Fibroblast of pulmonary artery (primary cell): ENCODE measurements around the gene SGSM2.

Source experiments
- DNase-seq: peaks from one replicate; pipeline ENCODE4 v3.0.0-alpha.2; 2010; ENCODE audit warnings: low read depth
- H3K4me3 ChIP-seq: replicated peaks from 2 replicates; pipeline ENCODE4 v1.5.1; 2011; ENCODE audit warnings: low read depth, mild to moderate bottlenecking, control low read depth, low read length, moderate library complexity
- TF ChIP-seq, protein P1 (sequence below): IDR thresholded peaks from 2 replicates; pipeline ENCODE4 v1.5.1; 2011; ENCODE audit warnings: mild to moderate bottlenecking, control low read depth, low read length, inconsistent platforms; ENCODE audit errors: missing control alignments

The SGSM2 gene

DNA sequence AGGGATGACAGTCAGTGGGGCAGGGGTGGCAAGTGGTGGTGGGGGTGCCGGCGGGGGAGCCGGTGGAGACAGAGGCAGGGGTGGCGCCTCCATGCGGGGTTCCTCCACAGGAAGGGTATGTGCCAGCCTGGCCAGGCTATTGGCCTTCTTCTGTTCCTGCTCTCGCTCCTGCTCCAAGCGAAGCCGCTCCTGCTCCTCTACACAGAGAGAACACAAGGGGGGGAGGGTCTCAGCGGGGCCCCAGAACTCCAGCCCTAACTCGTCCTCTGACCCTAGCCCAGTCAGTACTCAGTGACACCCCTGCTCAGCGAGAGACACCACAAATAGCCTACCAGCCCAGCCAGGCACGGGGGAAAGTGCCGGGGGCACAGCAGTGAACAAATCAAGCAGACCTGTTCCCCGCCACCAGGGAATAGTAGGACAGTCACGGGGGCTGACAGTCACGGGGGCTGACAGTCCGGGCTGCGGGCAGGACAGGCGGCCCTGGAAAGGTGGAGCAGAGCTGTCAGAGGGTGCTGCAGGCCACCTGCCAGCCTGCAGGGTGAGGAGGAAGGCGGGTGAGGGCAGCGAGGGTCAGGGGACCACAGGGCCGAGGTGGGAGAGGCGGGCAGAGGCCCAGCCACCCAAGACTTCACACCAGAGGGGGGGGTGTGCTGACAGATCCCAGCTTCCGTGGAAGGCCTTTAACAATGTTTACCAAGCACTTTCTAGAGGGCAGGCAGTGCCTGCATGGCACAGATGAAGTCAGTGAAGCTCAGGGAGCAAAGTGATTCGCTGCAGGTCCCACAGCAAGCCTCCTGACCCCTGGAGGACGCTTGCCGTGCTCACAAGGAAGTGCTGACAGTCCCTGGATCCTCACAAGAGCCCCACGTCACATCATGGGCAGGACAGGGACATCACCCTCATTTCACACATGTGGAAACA is 58.2 kb downstream of the SGSM2 start:
- DNase-seq: peak; percentile 36
- TF ChIP-seq, protein P1, sequence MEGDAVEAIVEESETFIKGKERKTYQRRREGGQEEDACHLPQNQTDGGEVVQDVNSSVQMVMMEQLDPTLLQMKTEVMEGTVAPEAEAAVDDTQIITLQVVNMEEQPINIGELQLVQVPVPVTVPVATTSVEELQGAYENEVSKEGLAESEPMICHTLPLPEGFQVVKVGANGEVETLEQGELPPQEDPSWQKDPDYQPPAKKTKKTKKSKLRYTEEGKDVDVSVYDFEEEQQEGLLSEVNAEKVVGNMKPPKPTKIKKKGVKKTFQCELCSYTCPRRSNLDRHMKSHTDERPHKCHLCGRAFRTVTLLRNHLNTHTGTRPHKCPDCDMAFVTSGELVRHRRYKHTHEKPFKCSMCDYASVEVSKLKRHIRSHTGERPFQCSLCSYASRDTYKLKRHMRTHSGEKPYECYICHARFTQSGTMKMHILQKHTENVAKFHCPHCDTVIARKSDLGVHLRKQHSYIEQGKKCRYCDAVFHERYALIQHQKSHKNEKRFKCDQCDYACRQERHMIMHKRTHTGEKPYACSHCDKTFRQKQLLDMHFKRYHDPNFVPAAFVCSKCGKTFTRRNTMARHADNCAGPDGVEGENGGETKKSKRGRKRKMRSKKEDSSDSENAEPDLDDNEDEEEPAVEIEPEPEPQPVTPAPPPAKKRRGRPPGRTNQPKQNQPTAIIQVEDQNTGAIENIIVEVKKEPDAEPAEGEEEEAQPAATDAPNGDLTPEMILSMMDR: no peak
- H3K4me3 ChIP-seq: peak overlapping the region; percentile 47

DNA sequence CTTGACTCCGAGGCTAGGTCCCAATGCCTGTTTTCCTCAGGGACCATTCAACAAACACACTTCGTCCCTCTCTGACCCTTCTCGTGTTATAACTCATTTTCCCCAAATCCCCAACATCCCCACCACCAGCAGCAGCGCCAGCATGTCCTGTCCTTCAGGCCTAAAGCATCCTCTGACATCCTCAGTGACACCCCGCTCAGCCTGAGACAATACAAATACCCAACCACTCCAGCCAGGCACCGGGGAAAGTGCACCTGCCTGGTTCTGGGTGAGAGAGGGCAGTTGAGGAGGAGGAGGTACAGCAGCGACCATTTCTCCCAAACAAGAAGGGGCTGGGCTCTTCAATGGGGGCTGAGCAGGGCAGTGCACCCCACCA is 58.9 kb downstream of the SGSM2 start:
- TF ChIP-seq, protein P1: no peak
- no peak for DNase-seq

DNA sequence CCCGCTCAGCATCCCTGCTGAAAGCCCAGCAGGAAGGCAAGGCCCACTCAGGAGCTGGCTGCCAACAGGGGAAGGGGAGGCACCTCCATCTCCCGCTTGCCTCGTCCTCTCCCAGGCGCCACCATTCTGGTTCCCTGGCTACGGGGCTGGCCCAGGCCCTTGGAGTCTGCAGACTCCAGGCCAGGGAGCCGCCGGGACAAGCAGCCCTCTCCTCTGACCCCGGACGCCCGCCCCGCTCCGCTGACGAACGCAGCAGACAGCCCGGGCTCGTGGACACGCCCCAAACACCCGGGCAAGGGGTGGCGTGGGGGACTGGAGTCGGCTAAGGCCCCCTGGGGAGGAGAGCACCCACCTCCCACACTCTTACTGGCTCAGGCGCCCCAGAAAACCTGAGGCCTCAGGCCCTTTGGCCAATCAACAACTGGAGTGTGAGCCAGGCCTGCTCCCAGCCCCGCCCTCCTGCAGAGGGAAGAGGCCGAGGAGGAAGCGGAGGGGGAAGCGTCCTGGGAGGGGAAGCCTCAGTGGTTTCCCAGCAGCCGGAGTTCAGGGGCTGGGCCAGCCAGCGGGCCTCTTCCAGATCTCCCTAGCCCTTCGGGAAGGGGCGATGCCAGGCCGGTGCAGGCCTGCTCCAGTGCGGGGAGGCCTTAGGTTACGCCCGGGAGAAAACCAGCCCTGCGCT is 59.4 kb downstream of the SGSM2 start:
- peak; percentile 99 for DNase-seq
- peak overlapping the region; percentile 47 for H3K4me3 ChIP-seq
- TF ChIP-seq, protein P1: no peak

More for the DNA sequence above, 58.9 kb downstream of the SGSM2 start:
- peak overlapping the region; percentile 47 for H3K4me3 ChIP-seq

DNA sequence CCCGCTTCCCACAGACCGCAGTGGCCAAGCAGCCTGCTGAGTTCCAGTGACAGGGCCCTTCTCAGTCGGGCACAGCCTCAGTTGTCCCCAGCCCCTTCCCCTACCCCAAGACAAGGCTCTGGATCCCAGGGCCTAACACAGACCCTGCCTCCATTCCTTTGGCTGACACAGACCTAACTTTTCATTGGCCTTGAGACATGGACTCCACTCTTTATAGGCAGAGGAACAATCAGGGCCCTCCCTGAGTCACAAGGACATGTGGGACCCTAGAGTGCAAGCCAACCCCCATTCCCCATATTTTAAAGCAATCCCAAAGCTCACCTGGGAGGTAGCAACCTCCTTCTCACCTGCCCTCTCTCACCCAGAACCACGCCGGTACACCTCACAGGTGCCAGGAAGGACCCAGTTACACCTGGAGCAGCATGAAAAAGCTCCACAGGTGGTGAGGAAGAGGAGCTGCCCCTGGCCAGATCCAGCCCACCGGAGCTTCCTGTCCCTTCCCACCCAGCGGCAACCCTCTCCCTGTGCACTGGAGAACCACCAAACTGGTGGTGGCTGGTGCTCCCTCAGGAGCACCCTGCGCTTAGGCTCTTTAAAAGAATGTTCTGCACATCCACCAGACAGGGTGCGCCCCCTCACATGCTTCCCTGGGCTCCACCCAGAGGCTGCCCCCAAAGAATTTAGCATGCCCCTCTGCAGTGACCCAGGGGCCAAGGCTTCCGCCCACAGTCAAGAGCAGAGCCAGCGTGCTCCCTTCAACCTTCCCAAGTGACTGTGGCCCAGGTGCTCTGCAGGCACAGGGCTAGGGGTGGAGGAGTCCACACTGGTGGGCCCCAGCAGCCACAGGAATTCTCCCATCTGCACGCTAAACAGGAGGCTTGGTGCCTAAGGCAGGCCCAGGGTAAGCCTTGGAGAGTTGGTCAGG is 60.2 kb downstream of the SGSM2 start:
- peak overlapping the region; percentile 36 for H3K4me3 ChIP-seq
- TF ChIP-seq, protein P1: no peak
- no peak for DNase-seq

DNA sequence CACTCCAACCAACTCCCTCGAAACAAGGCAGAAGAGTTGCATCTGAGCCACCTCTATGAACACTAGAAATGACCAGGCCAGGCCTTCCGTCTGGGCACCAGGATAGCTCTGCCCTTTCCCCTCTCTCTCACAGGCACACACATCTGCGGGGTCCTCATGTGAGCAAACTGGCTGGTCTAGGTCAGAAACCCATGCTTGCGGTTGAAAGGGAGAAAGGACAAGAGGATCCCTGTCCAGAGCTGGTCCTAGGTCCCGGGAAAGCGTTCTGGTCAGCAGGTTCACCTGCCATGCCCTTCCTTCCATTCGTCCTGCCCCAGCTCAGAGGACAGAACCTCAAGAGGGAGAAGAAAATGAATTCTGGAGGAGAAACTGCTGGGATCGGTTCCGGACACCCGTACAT is 60.9 kb downstream of the SGSM2 start:
- no peak for DNase-seq
- TF ChIP-seq, protein P1: no peak
- H3K4me3 ChIP-seq: peak overlapping the region; percentile 39
